Chondrocyte (in vitro differentiated cells): Measurements from ENCODE around the gene IRF6. TPM values are rescaled to one million over a fixed set of nuclear protein-coding genes. Genes with fewer than 3 reads are reported as not detected.

Experiments used
- DNase-seq: peaks from one replicate; pipeline ENCODE4 v3.0.0; 2021; ENCODE audit warnings: mixed read lengths, low spot score
- H3K27ac Mint-ChIP-seq: one replicate; pipeline ENCODE4 v1.8.0; 2021; ENCODE audit warnings: mild to moderate bottlenecking, moderate library complexity, mixed read lengths; ENCODE audit not compliant: unreplicated experiment
- H3K27me3 Mint-ChIP-seq: 2 replicates; pipeline ENCODE4 v1.8.0; 2021; ENCODE audit warnings: low read depth, mixed read lengths
- H3K36me3 Mint-ChIP-seq: 2 replicates; pipeline ENCODE4 v1.8.0; 2021; ENCODE audit warnings: low read depth, mixed read lengths
- H3K4me1 Mint-ChIP-seq: 2 replicates; pipeline ENCODE4 v1.8.0; 2021; ENCODE audit warnings: low read depth, mild to moderate bottlenecking, mixed read lengths
- H3K4me3 Mint-ChIP-seq: one replicate; pipeline ENCODE4 v1.8.0; 2021; ENCODE audit warnings: mild to moderate bottlenecking, moderate library complexity, mixed read lengths; ENCODE audit not compliant: unreplicated experiment
- H3K9me3 Mint-ChIP-seq: 2 replicates; pipeline ENCODE4 v1.8.0; 2021; ENCODE audit warnings: low read depth, mixed read lengths
- CTCF ChIP-seq: fragments of 200-600 bp; sonication (generic); IDR thresholded peaks from 2 replicates; pipeline ENCODE4 v1.5.0; 2021; ENCODE audit warnings: antibody characterized with exemption, mild to moderate bottlenecking, moderate library complexity
- total RNA-seq: library from RNA; stranded (reverse); gene quantifications from 3 replicates; pipeline ENCODE4 v1.2.1, GENCODE V29; 2021

IRF6 gene
- total RNA-seq, 1 donor from 2014 or later, result 0.25 TPM

DNA sequence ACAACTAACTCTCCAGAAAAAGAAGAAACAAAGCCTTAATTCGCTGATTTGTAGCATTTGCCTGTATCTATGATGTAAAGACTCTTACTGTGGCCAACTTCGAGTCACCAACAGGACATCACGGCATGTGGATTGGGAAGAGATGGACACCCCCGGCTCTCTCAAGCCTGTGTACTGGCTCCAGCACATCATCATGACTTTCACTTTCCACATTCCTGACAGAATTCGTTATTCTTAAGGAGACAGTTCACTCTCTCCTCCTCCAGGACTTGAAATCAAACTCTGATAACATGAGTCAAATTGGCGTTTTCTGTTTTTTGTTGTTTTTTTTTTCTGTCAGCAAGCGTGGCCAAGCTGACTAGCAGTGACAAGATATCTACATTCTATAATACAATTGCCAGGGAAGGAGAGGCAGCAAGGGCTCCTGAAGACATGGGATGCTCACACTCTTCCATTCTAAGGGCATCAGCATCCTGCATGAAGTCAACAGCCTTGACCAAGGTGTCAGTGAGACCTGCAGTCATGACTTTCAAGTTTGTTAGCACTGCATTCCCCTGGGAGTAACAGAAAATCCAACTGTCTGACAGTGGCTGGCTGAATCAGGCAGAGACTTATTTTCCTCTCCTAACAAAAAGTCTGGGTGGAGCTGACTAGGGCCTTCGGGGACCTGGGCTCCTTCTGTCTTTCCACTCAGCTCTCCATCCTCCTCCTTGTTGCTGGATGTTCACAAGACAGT lies 63.4 kb downstream of the IRF6 start:
- Mint-ChIP-seq H3K27me3 (peaks cover 19% of the 10 kb centered on the region), H3K4me1 (peaks cover 14% of the 10 kb centered on the region), H3K9me3 (no peaks in the 10 kb centered on the region), H3K4me3 (no peak overlapping the region), H3K27ac (peak overlapping the region; percentile 56), H3K36me3 (no peaks in the 10 kb centered on the region)
- no peak for TF ChIP-seq CTCF
- DNase-seq, result no peak

DNA sequence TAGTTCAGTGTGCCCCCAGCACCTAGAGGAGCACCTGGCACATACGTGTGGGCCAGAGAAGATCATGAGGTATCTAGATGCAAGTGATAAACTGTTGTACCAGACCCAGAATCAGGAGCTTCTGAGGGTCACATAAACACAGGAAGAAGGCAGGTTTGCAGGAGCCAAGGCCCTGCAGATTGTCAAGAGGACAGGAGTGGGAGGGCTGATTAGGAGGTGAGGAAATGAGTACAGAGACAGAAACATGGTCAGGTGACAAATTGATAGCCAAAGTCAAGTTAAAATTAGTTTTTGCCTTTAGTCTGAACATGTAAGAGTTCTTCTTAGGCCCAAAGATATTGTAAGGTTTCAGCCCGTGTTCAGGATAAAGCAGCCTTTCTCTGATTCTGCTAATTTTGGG lies 64.1 kb downstream of the IRF6 start:
- Mint-ChIP-seq H3K4me3 (no peak overlapping the region), H3K9me3 (no peaks in the 10 kb centered on the region), H3K36me3 (no peaks in the 10 kb centered on the region), H3K4me1 (peaks cover 13% of the 10 kb centered on the region), H3K27ac (no peak overlapping the region), H3K27me3 (peaks cover 24% of the 10 kb centered on the region)
- no peak for DNase-seq
- no peak for TF ChIP-seq CTCF

- Mint-ChIP-seq H3K4me1 (peaks cover 13% of the 10 kb centered on the region), H3K27ac (no peak overlapping the region), H3K36me3 (no peaks in the 10 kb centered on the region), H3K27me3 (peaks cover 24% of the 10 kb centered on the region), H3K9me3 (no peaks in the 10 kb centered on the region), H3K4me3 (no peak overlapping the region)
- no peak for DNase-seq
- no peak for TF ChIP-seq CTCF
Observed at GRCh38 chr1:209741193-209741592, 64.7 kb downstream of the IRF6 start.

- TF ChIP-seq CTCF, result no peak
- Mint-ChIP-seq H3K9me3 (no peaks in the 10 kb centered on the region), H3K4me1 (peaks cover 11% of the 10 kb centered on the region), H3K4me3 (no peak overlapping the region), H3K36me3 (no peaks in the 10 kb centered on the region), H3K27me3 (peaks cover 33% of the 10 kb centered on the region), H3K27ac (no peak overlapping the region)
- DNase-seq, result no peak
Observed at GRCh38 chr1:209738270-209738669, 67.7 kb downstream of the IRF6 start.

GRCh38 chr1:209737118-209737505 lies 68.8 kb downstream of the IRF6 start:
- H3K9me3 Mint-ChIP-seq, result no peaks in the 10 kb centered on the region
- H3K4me3 Mint-ChIP-seq, result no peak overlapping the region
- no peak for TF ChIP-seq CTCF
- H3K27ac Mint-ChIP-seq, result no peak overlapping the region
- H3K27me3 Mint-ChIP-seq, result peaks cover 38% of the 10 kb centered on the region
- H3K4me1 Mint-ChIP-seq, result no peaks in the 10 kb centered on the region
- DNase-seq, result no peak
- H3K36me3 Mint-ChIP-seq, result no peaks in the 10 kb centered on the region
